Hepatocyte (in vitro differentiated cells): ENCODE measurements around the gene HS1BP3.

Source experiments
- CTCF ChIP-seq: fragments of 200-600 bp; sonication (generic); IDR thresholded peaks from 2 replicates; pipeline ENCODE4 v1.5.1; 2016; ENCODE audit warnings: antibody characterized with exemption, mild to moderate bottlenecking; ENCODE audit not compliant: poor library complexity
- EZH2 ChIP-seq: fragments of 200-600 bp; sonication (generic); IDR thresholded peaks from 2 replicates; pipeline ENCODE4 v1.6.1; 2016; ENCODE audit warnings: antibody characterized with exemption, mild to moderate bottlenecking, borderline replicate concordance

- TF ChIP-seq CTCF (no peak), EZH2 (no peak)
These were observed 3.6 kb upstream of the HS1BP3 start for GRCh38 chr2:20654535-20654813.
